Karpas-422 (cell line): ENCODE measurements around the gene CYP3A7. TPM values are rescaled to one million over a fixed set of nuclear protein-coding genes. Genes with fewer than 3 reads are reported as not detected.

Experiments
- DNase-seq: peaks from one replicate; pipeline ENCODE4 v3.0.0-alpha.2; 2015
- H2AFZ ChIP-seq: fragments of 200-600 bp; sonication (generic); 2 replicates; pipeline ENCODE4 v1.6.1; 2014; ENCODE audit warnings: antibody characterized with exemption, low read length, mixed read lengths
- H3K27ac ChIP-seq: fragments of 200-600 bp; sonication (generic); 2 replicates; pipeline ENCODE4 v1.5.1; 2014; ENCODE audit warnings: mild to moderate bottlenecking, low read length, moderate library complexity
- H3K27me3 ChIP-seq: fragments of 200-600 bp; sonication (generic); 2 replicates; pipeline ENCODE4 v1.6.1; 2014; ENCODE audit warnings: low read length, mixed read lengths
- H3K36me3 ChIP-seq: fragments of 200-600 bp; sonication (generic); 2 replicates; pipeline ENCODE4 v1.6.1; 2014; ENCODE audit warnings: low read length, mixed read lengths; ENCODE audit not compliant: insufficient read depth
- H3K4me1 ChIP-seq: fragments of 200-600 bp; sonication (generic); 2 replicates; pipeline ENCODE4 v1.6.1; 2014; ENCODE audit warnings: mild to moderate bottlenecking, low read length, mixed read lengths
- H3K4me2 ChIP-seq: fragments of 200-600 bp; sonication (generic); 2 replicates; pipeline ENCODE4 v1.6.1; 2014; ENCODE audit warnings: low read length, low read depth, mild to moderate bottlenecking; ENCODE audit not compliant: poor library complexity, severe bottlenecking
- H3K4me3 ChIP-seq: fragments of 200-600 bp; sonication (generic); 2 replicates; pipeline ENCODE4 v1.5.1; 2014; ENCODE audit warnings: mild to moderate bottlenecking, antibody characterized with exemption, low read length, mixed read lengths
- H3K79me2 ChIP-seq: fragments of 200-600 bp; sonication (generic); 2 replicates; pipeline ENCODE4 v1.6.1; 2014; ENCODE audit warnings: mild to moderate bottlenecking, low read length, mixed read lengths
- H3K9ac ChIP-seq: fragments of 200-600 bp; sonication (generic); 2 replicates; pipeline ENCODE4 v1.6.0; 2014; ENCODE audit warnings: low read length
- H3K9me2 ChIP-seq: fragments of 200-600 bp; sonication (generic), shearing (Covaris generic); replicated peaks from 2 replicates; pipeline ENCODE4 v1.6.0; 2014; ENCODE audit warnings: mild to moderate bottlenecking, low read length, moderate library complexity; ENCODE audit not compliant: insufficient read depth
- H3K9me3 ChIP-seq: fragments of 300-700, 200-600 bp; sonication (generic); 2 replicates; pipeline ENCODE4 v1.6.1; 2014; ENCODE audit warnings: low read length, mixed read lengths
- H4K20me1 ChIP-seq: fragments of 200-600 bp; sonication (generic); 2 replicates; pipeline ENCODE4 v1.6.1; 2014; ENCODE audit warnings: mild to moderate bottlenecking, antibody characterized with exemption, low read length, low read depth; ENCODE audit not compliant: insufficient read depth
- total RNA-seq: library from RNA; depleted of rRNA; stranded (reverse); fragments of >200 nt; shearing (Covaris generic); gene quantifications from 2 replicates; pipeline ENCODE4 v1.2.3, GENCODE V29; 2014; ENCODE audit warnings: low replicate concordance

Gene CYP3A7
- total RNA-seq, 1 experiment from 2014 or later, result not detected

- H3K4me3 ChIP-seq, result no peak overlapping the region
- no peaks in the 10 kb centered on the region for H3K27me3 ChIP-seq
- no peaks in the 10 kb centered on the region for H3K9me3 ChIP-seq
- no peak overlapping the region for H3K27ac ChIP-seq
- H4K20me1 ChIP-seq, result no peaks in the 10 kb centered on the region
- H3K36me3 ChIP-seq, result no peaks in the 10 kb centered on the region
- no peaks in the 10 kb centered on the region for H3K9me2 ChIP-seq
- DNase-seq, result no peak
- no peaks in the 10 kb centered on the region for H3K4me1 ChIP-seq
- no peak overlapping the region for H2AFZ ChIP-seq
- H3K4me2 ChIP-seq, result no peak overlapping the region
- H3K9ac ChIP-seq, result no peak overlapping the region
- H3K79me2 ChIP-seq, result no peaks in the 10 kb centered on the region
Observed at GRCh38 chr7:99677013-99677647, 57.9 kb downstream of the CYP3A7 start.

GRCh38 chr7:99674995-99675742 lies 59.8 kb downstream of the CYP3A7 start:
- H3K4me2 ChIP-seq, result no peak overlapping the region
- H3K79me2 ChIP-seq, result no peaks in the 10 kb centered on the region
- H3K4me1 ChIP-seq, result no peaks in the 10 kb centered on the region
- no peak overlapping the region for H3K9ac ChIP-seq
- H3K4me3 ChIP-seq, result no peak overlapping the region
- H3K27me3 ChIP-seq, result no peaks in the 10 kb centered on the region
- no peak overlapping the region for H2AFZ ChIP-seq
- no peaks in the 10 kb centered on the region for H3K9me3 ChIP-seq
- H4K20me1 ChIP-seq, result no peaks in the 10 kb centered on the region
- H3K27ac ChIP-seq, result no peak overlapping the region
- DNase-seq, result no peak
- H3K36me3 ChIP-seq, result no peaks in the 10 kb centered on the region
- H3K9me2 ChIP-seq, result no peaks in the 10 kb centered on the region

- no peak overlapping the region for H3K27ac ChIP-seq
- no peaks in the 10 kb centered on the region for H4K20me1 ChIP-seq
- no peaks in the 10 kb centered on the region for H3K4me1 ChIP-seq
- no peak overlapping the region for H3K4me3 ChIP-seq
- H2AFZ ChIP-seq, result no peak overlapping the region
- H3K27me3 ChIP-seq, result no peaks in the 10 kb centered on the region
- no peaks in the 10 kb centered on the region for H3K9me3 ChIP-seq
- H3K9ac ChIP-seq, result no peak overlapping the region
- no peaks in the 10 kb centered on the region for H3K79me2 ChIP-seq
- no peaks in the 10 kb centered on the region for H3K36me3 ChIP-seq
- DNase-seq, result no peak
- no peak overlapping the region for H3K4me2 ChIP-seq
- no peaks in the 10 kb centered on the region for H3K9me2 ChIP-seq
Observed at GRCh38 chr7:99672573-99672972, 62.4 kb downstream of the CYP3A7 start.

DNA sequence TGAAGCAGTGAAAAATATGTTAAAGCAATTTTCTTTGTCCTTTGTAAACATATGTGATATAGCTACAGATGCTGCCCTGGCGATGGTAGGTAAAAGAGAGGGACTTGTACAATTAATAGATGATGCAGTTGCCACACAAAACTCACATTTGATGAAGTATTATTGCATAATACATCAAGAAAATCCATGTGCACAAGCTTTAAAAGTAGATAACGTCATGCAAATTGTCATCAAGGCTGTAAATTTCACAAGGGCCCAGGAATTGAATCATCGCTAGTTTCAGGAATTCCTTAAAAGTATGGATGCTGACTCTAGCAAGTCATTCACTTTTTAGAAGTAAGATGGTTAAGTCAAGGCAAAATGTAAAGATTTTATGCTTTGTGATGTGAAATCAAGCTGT lies 65.2 kb downstream of the CYP3A7 start:
- Histone ChIP-seq H3K9me2 (no peaks in the 10 kb centered on the region), H3K4me3 (no peak overlapping the region), H3K4me1 (no peaks in the 10 kb centered on the region), H3K9me3 (no peaks in the 10 kb centered on the region), H3K27ac (no peak overlapping the region), H3K79me2 (no peaks in the 10 kb centered on the region), H3K36me3 (no peaks in the 10 kb centered on the region), H3K27me3 (no peaks in the 10 kb centered on the region), H3K9ac (no peak overlapping the region), H4K20me1 (no peaks in the 10 kb centered on the region), H3K4me2 (no peak overlapping the region), H2AFZ (no peak overlapping the region)
- no peak for DNase-seq

DNA sequence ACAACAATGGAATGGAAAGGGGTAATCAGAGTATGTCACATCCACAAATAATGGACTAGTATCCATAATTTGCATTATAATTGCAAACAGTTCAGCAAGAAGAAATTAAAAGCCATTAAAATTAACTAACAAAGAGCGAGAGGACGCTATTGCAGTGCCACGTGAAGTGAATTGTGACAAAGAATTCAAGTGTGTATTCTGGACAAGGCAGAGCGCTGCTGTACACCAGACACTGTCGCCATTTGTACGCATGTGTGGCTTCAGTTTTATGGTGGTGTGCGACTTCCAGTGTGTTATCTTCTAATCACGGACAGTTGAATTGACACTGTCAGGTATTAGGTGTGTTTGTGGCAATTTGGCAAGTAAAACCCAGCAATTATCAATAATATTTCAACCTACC lies 66.5 kb downstream of the CYP3A7 start:
- H3K36me3 ChIP-seq, result no peaks in the 10 kb centered on the region
- H3K9me3 ChIP-seq, result no peaks in the 10 kb centered on the region
- no peak overlapping the region for H3K4me3 ChIP-seq
- no peaks in the 10 kb centered on the region for H3K27me3 ChIP-seq
- H3K27ac ChIP-seq, result no peak overlapping the region
- H3K9me2 ChIP-seq, result no peaks in the 10 kb centered on the region
- H4K20me1 ChIP-seq, result no peaks in the 10 kb centered on the region
- no peak overlapping the region for H3K9ac ChIP-seq
- no peak overlapping the region for H2AFZ ChIP-seq
- no peaks in the 10 kb centered on the region for H3K79me2 ChIP-seq
- DNase-seq, result no peak
- H3K4me2 ChIP-seq, result no peak overlapping the region
- no peaks in the 10 kb centered on the region for H3K4me1 ChIP-seq

DNA sequence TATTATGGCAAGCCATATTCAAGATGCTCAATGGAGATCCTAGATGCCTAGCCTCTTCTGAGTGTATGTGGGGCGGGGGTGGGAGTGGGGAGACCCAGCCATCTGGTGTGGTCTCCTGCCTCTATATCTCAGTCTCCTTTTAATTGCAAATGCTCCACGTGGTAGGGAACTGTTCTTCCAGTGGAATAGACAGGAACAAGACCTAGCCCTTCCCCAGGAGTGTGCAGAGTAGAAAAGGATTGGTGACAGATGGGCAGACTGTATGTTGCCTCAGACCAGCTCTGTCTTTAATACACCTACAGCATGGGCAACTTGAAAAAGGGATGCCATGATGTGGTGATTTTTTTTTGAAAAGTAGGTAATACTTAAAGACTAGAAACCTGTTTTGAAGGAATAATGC lies 67.8 kb downstream of the CYP3A7 start:
- Histone ChIP-seq H3K4me2 (no peak overlapping the region), H4K20me1 (no peaks in the 10 kb centered on the region), H3K9me3 (no peaks in the 10 kb centered on the region), H3K4me1 (no peaks in the 10 kb centered on the region), H3K9ac (no peak overlapping the region), H3K27me3 (no peaks in the 10 kb centered on the region), H3K4me3 (no peak overlapping the region), H3K9me2 (no peaks in the 10 kb centered on the region), H3K79me2 (no peaks in the 10 kb centered on the region), H2AFZ (no peak overlapping the region), H3K36me3 (no peaks in the 10 kb centered on the region), H3K27ac (no peak overlapping the region)
- no peak for DNase-seq

- Histone ChIP-seq H3K9me3 (no peaks in the 10 kb centered on the region), H3K4me2 (no peak overlapping the region), H3K4me3 (no peak overlapping the region), H3K4me1 (no peaks in the 10 kb centered on the region), H3K27ac (no peak overlapping the region), H4K20me1 (no peaks in the 10 kb centered on the region), H3K27me3 (no peaks in the 10 kb centered on the region), H3K9me2 (no peaks in the 10 kb centered on the region), H2AFZ (no peak overlapping the region), H3K79me2 (no peaks in the 10 kb centered on the region), H3K9ac (no peak overlapping the region), H3K36me3 (no peaks in the 10 kb centered on the region)
- no peak for DNase-seq
Observed at GRCh38 chr7:99666013-99666395, 69.0 kb downstream of the CYP3A7 start.

GRCh38 chr7:99665312-99666012 lies 69.5 kb downstream of the CYP3A7 start:
- peak; percentile 19 for DNase-seq
- H3K27ac ChIP-seq, result no peak overlapping the region

More at GRCh38 chr7:99665312-99666012, 69.5 kb downstream of the CYP3A7 start:
- Histone ChIP-seq H2AFZ (no peak overlapping the region), H3K27me3 (no peaks in the 10 kb centered on the region), H3K9me3 (no peaks in the 10 kb centered on the region), H3K79me2 (no peaks in the 10 kb centered on the region), H3K9me2 (no peaks in the 10 kb centered on the region), H4K20me1 (no peaks in the 10 kb centered on the region), H3K9ac (no peak overlapping the region), H3K4me1 (no peaks in the 10 kb centered on the region), H3K4me2 (no peak overlapping the region), H3K36me3 (no peaks in the 10 kb centered on the region), H3K4me3 (no peak overlapping the region)
